Parathyroid adenoma (tissue), 2 donors: ENCODE measurements around the gene AUTS2.

Experiments
- H2AFZ ChIP-seq: fragments of 300-600 bp; sonication (generic); one replicate; pipeline ENCODE4 v1.7.0; 2017; ENCODE audit warnings: antibody characterized with exemption, mild to moderate bottlenecking
- H3K27ac ChIP-seq: fragments of 300-600 bp; sonication (generic); one replicate; pipeline ENCODE4 v1.7.0; 2017
- H3K27me3 ChIP-seq: fragments of 300-600 bp; sonication (generic); one replicate; pipeline ENCODE4 v1.7.0; 2017; ENCODE audit warnings: low read length; ENCODE audit not compliant: control insufficient read depth, insufficient read depth
- H3K36me3 ChIP-seq: fragments of 300-600 bp; sonication (generic); one replicate; pipeline ENCODE4 v1.7.0; 2017; ENCODE audit warnings: low read length; ENCODE audit not compliant: control insufficient read depth, insufficient read depth
- H3K4me1 ChIP-seq: fragments of 300-600 bp; sonication (generic); one replicate; pipeline ENCODE4 v1.7.0; 2017; ENCODE audit warnings: control low read depth
- H3K4me2 ChIP-seq: fragments of 300-600 bp; sonication (generic); one replicate; pipeline ENCODE4 v1.7.0; 2017; ENCODE audit warnings: low read length
- H3K4me3 ChIP-seq: fragments of 300-600 bp; sonication (generic); one replicate; pipeline ENCODE4 v1.7.0; 2017; ENCODE audit warnings: low read depth, low read length
- H3K79me2 ChIP-seq: fragments of 300-600 bp; sonication (generic); one replicate; pipeline ENCODE4 v1.7.0; 2017; ENCODE audit warnings: control low read depth
- H3K9ac ChIP-seq: fragments of 300-600 bp; sonication (generic); one replicate; pipeline ENCODE4 v1.7.0; 2017; ENCODE audit warnings: mild to moderate bottlenecking
- H3K9me3 ChIP-seq: fragments of 300-600 bp; sonication (generic); one replicate; pipeline ENCODE4 v1.7.0; 2017; ENCODE audit warnings: low read length; ENCODE audit not compliant: control insufficient read depth
- CTCF ChIP-seq: fragments of 300-600 bp; sonication (generic); IDR thresholded peaks from one replicate; pipeline ENCODE4 v1.7.0; 2017; ENCODE audit warnings: antibody characterized with exemption, mild to moderate bottlenecking
- donor health status: primary hyperparathyroidism.

The AUTS2 gene

GRCh38 chr7:70744492-70744891, 1146.2 kb downstream of the AUTS2 start:
- H3K4me1 ChIP-seq = no peaks in the 10 kb centered on the region
- H3K27ac ChIP-seq = no peak overlapping the region
- no peaks in the 10 kb centered on the region for H3K27me3 ChIP-seq

GRCh38 chr7:70749831-70750230, 1151.6 kb downstream of the AUTS2 start:
- Histone ChIP-seq H3K9ac (no peak overlapping the region), H3K36me3 (no peaks in the 10 kb centered on the region), H3K4me2 (no peak overlapping the region), H3K27me3 (no peaks in the 10 kb centered on the region), H3K4me3 (no peak overlapping the region), H3K9me3 (no peaks in the 10 kb centered on the region), H3K27ac (no peak overlapping the region), H2AFZ (no peak overlapping the region), H3K79me2 (no peaks in the 10 kb centered on the region), H3K4me1 (no peaks in the 10 kb centered on the region)
- no peak for TF ChIP-seq CTCF

More at GRCh38 chr7:70744492-70744891, 1146.2 kb downstream of the AUTS2 start:
- Histone ChIP-seq H3K9me3 (no peaks in the 10 kb centered on the region), H3K4me2 (no peak overlapping the region), H3K36me3 (no peaks in the 10 kb centered on the region), H3K79me2 (no peaks in the 10 kb centered on the region), H3K9ac (no peak overlapping the region), H2AFZ (no peak overlapping the region), H3K4me3 (no peak overlapping the region)
- TF ChIP-seq CTCF = no peak

- no peak overlapping the region for H3K4me2 ChIP-seq
- no peak overlapping the region for H3K9ac ChIP-seq
- H3K4me3 ChIP-seq = no peak overlapping the region
- no peaks in the 10 kb centered on the region for H3K9me3 ChIP-seq
- H2AFZ ChIP-seq = no peak overlapping the region
- H3K79me2 ChIP-seq = no peaks in the 10 kb centered on the region
- no peaks in the 10 kb centered on the region for H3K4me1 ChIP-seq
- H3K36me3 ChIP-seq = no peaks in the 10 kb centered on the region
- H3K27me3 ChIP-seq = no peaks in the 10 kb centered on the region
- no peak for TF ChIP-seq CTCF
- H3K27ac ChIP-seq = no peak overlapping the region
Measured at GRCh38 chr7:70751895-70752294, 1153.6 kb downstream of the AUTS2 start.

- Histone ChIP-seq H3K27me3 (no peaks in the 10 kb centered on the region), H3K4me1 (no peaks in the 10 kb centered on the region), H2AFZ (no peak overlapping the region), H3K9me3 (no peaks in the 10 kb centered on the region), H3K9ac (no peak overlapping the region), H3K79me2 (no peaks in the 10 kb centered on the region), H3K4me2 (no peak overlapping the region), H3K4me3 (no peak overlapping the region), H3K27ac (no peak overlapping the region), H3K36me3 (no peaks in the 10 kb centered on the region)
- no peak for TF ChIP-seq CTCF
Measured at GRCh38 chr7:70752794-70753241, 1154.5 kb downstream of the AUTS2 start.

GRCh38 chr7:70756789-70757188, 1158.5 kb downstream of the AUTS2 start:
- TF ChIP-seq CTCF = no peak
- Histone ChIP-seq H3K9ac (no peak overlapping the region), H3K79me2 (no peaks in the 10 kb centered on the region), H3K27me3 (no peaks in the 10 kb centered on the region), H3K27ac (no peak overlapping the region), H3K36me3 (no peaks in the 10 kb centered on the region), H3K4me1 (no peaks in the 10 kb centered on the region), H3K4me3 (no peak overlapping the region), H3K9me3 (no peaks in the 10 kb centered on the region), H3K4me2 (no peak overlapping the region), H2AFZ (no peak overlapping the region)
